ENCODE measurements around the gene BAD.

Gene BAD

GRCh38 chr11:64227405-64227956 is 57.0 kb downstream of the BAD start:
- DNase-seq = no peak

- peak; percentile 69 for DNase-seq
Measured at GRCh38 chr11:64226507-64227051, 57.9 kb downstream of the BAD start.

- peak; percentile 88 for DNase-seq
Measured at GRCh38 chr11:64225608-64226506, 58.6 kb downstream of the BAD start, which contains the start of the genes NUDT22 and TRPT1. Gene NUDT22 (plus strand): TSS chr11:64226274. CDS start chr11:64226653, 379 bp downstream. Gene TRPT1 (minus strand): TSS chr11:64226186. CDS start chr11:64225860, 326 bp downstream.

- DNase-seq = no peak
Measured at GRCh38 chr11:64224891-64225607, 59.4 kb downstream of the BAD start.

- DNase-seq = no peak
Measured at GRCh38 chr11:64224151-64224890, 60.1 kb downstream of the BAD start.

GRCh38 chr11:64223001-64223651 is 61.3 kb downstream of the BAD start:
- DNase-seq = no peak

GRCh38 chr11:64222651-64223000 is 61.8 kb downstream of the BAD start:
- no peak for DNase-seq

- no peak for DNase-seq
Measured at GRCh38 chr11:64220798-64221197, 63.7 kb downstream of the BAD start.

- DNase-seq = no peak
Measured at GRCh38 chr11:64220271-64220670, 64.2 kb downstream of the BAD start.
